ENCODE data around the gene DGCR6L.
"Not testable (repeated sequence)": the region's sequence is repeated elsewhere in the genome, so short reads cannot be mapped to it uniquely, and the experiment has no call there.

DNA sequence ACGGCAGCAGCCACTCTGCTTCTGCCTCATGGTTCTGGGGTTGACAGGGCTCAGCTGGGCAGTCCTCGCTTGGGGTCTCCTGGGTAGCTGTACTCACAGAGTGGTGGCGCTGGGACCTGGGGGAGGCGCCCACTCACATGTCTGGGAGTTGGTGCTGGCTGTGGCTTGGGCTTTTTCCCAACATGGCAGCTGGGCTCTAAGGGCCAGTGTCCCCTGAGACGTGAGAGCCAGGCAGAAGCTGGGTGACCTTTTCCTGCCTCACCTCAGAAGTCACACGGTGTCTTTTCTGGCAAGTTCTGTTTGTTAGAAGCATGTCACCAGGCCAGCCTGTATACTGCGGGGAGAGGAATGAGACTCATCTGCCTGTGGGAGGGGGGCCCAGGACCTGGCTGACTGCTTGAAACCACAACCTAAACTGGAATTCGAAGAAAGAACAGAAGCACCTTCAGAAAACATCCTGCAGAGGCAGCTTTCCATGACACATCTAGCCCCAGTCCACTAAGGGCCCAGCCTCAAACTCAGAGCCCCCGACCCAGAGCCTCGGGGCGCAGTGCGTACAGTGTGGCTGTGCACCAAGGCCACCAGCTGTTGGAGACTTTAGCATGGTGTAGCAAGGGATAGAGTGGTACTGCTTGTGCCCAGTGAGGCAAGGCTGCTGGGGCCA, 14.5 kb downstream of the DGCR6L start:
- TF ChIP-seq PAX5 (IDR thresholded peaks at IDR 0.05; ENCODE audit: borderline replicate concordance, low read depth, low read length); GABPA (IDR thresholded peaks at IDR 0.05; ENCODE audit: low read depth); POLR2A (IDR thresholded peaks at IDR 0.05; ENCODE audit: low read depth, low read length); EP300 (IDR thresholded peaks at IDR 0.05; ENCODE audit: borderline replicate concordance in 1 of 2, control insufficient read depth in 1 of 2, low read depth in 2 of 2, low read length in 2 of 2); RAD21 (IDR thresholded peaks at IDR 0.05; ENCODE audit: insufficient read depth, low read depth, low read length); RFX5 (IDR thresholded peaks at IDR 0.05; ENCODE audit: low read depth, low read length); NR2C1 (IDR thresholded peaks at IDR 0.05): not testable (repeated sequence)
- TF ChIP-seq, protein P1, sequence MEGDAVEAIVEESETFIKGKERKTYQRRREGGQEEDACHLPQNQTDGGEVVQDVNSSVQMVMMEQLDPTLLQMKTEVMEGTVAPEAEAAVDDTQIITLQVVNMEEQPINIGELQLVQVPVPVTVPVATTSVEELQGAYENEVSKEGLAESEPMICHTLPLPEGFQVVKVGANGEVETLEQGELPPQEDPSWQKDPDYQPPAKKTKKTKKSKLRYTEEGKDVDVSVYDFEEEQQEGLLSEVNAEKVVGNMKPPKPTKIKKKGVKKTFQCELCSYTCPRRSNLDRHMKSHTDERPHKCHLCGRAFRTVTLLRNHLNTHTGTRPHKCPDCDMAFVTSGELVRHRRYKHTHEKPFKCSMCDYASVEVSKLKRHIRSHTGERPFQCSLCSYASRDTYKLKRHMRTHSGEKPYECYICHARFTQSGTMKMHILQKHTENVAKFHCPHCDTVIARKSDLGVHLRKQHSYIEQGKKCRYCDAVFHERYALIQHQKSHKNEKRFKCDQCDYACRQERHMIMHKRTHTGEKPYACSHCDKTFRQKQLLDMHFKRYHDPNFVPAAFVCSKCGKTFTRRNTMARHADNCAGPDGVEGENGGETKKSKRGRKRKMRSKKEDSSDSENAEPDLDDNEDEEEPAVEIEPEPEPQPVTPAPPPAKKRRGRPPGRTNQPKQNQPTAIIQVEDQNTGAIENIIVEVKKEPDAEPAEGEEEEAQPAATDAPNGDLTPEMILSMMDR (IDR thresholded peaks at IDR 0.05 in 2 of 3, conservative IDR thresholded peaks at IDR 0.05 in 1 of 3; ENCODE audit: control insufficient read depth in 2 of 3, extremely low read depth in 1 of 3, insufficient read depth in 1 of 3, low read depth in 3 of 3, low read length in 3 of 3) = not testable (repeated sequence)
- TF ChIP-seq, protein P2, sequence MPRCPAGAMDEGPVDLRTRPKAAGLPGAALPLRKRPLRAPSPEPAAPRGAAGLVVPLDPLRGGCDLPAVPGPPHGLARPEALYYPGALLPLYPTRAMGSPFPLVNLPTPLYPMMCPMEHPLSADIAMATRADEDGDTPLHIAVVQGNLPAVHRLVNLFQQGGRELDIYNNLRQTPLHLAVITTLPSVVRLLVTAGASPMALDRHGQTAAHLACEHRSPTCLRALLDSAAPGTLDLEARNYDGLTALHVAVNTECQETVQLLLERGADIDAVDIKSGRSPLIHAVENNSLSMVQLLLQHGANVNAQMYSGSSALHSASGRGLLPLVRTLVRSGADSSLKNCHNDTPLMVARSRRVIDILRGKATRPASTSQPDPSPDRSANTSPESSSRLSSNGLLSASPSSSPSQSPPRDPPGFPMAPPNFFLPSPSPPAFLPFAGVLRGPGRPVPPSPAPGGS (IDR thresholded peaks at IDR 0.05; ENCODE audit: borderline replicate concordance, insufficient read depth, low read depth, low read length, poor library complexity, severe bottlenecking) = not testable (repeated sequence)
- TF ChIP-seq, protein P3, sequence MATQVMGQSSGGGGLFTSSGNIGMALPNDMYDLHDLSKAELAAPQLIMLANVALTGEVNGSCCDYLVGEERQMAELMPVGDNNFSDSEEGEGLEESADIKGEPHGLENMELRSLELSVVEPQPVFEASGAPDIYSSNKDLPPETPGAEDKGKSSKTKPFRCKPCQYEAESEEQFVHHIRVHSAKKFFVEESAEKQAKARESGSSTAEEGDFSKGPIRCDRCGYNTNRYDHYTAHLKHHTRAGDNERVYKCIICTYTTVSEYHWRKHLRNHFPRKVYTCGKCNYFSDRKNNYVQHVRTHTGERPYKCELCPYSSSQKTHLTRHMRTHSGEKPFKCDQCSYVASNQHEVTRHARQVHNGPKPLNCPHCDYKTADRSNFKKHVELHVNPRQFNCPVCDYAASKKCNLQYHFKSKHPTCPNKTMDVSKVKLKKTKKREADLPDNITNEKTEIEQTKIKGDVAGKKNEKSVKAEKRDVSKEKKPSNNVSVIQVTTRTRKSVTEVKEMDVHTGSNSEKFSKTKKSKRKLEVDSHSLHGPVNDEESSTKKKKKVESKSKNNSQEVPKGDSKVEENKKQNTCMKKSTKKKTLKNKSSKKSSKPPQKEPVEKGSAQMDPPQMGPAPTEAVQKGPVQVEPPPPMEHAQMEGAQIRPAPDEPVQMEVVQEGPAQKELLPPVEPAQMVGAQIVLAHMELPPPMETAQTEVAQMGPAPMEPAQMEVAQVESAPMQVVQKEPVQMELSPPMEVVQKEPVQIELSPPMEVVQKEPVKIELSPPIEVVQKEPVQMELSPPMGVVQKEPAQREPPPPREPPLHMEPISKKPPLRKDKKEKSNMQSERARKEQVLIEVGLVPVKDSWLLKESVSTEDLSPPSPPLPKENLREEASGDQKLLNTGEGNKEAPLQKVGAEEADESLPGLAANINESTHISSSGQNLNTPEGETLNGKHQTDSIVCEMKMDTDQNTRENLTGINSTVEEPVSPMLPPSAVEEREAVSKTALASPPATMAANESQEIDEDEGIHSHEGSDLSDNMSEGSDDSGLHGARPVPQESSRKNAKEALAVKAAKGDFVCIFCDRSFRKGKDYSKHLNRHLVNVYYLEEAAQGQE (IDR thresholded peaks at IDR 0.05; ENCODE audit: low read depth, low read length) = not testable (repeated sequence)
- TF ChIP-seq, protein P4, sequence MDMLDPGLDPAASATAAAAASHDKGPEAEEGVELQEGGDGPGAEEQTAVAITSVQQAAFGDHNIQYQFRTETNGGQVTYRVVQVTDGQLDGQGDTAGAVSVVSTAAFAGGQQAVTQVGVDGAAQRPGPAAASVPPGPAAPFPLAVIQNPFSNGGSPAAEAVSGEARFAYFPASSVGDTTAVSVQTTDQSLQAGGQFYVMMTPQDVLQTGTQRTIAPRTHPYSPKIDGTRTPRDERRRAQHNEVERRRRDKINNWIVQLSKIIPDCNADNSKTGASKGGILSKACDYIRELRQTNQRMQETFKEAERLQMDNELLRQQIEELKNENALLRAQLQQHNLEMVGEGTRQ (IDR thresholded peaks at IDR 0.05; ENCODE audit: borderline replicate concordance, low read depth, low read length) = not testable (repeated sequence)

Data from GM12878 (cell line).